Gastrocnemius medialis (tissue), 4 donors: ENCODE measurements around the gene UGT1A5.

Source experiments
- POLR2A ChIP-seq, 2 donors: fragments of 450-650 bp; IDR thresholded peaks; one replicate each; pipeline ENCODE4 v1.6.1; 2017; ENCODE audit warnings: antibody characterized with exemption in 2 of 2, mild to moderate bottlenecking in 2 of 2, moderate library complexity in 2 of 2
- TF ChIP-seq, protein P1 (sequence below), 5 experiments: fragments of 450-650 bp in 3 of 5; fragments of 200-600 bp in 2 of 5; sonication (generic) in 2 of 5; IDR thresholded peaks in 4 of 5; conservative IDR thresholded peaks in 1 of 5; 1 replicate in 4 of 5; 2 replicates in 1 of 5; pipeline ENCODE4 v1.5.1; 2016 to 2019; ENCODE audit warnings: antibody characterized with exemption in 5 of 5, mild to moderate bottlenecking in 3 of 5, moderate library complexity in 3 of 5

DNA sequence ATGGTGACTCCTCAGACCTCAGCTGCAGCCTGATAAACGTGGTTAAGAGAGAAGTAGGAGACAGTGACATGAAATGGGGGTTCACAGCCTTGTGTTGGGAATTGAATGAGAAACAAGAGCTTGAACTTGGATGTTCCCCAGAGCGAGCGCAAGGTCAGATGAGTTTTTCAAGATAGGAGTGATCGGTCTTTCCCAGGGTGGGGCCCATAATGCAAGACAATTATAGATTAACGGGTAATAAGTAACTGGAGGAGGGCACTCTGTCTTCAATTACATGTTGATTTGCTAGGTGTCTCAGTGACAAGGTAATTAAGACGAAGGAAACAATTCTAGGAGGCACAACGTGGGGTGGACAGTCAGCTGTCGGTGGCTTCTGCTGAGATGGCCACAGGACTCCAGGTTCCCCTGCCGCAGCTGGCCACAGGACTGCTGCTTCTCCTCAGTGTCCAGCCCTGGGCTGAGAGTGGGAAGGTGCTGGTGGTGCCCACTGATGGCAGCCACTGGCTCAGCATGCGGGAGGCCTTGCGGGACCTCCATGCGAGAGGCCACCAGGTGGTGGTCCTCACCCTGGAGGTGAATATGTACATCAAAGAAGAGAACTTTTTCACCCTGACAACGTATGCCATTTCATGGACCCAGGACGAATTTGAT, at the start of gene UGT1A5:
- TF ChIP-seq, protein P1, sequence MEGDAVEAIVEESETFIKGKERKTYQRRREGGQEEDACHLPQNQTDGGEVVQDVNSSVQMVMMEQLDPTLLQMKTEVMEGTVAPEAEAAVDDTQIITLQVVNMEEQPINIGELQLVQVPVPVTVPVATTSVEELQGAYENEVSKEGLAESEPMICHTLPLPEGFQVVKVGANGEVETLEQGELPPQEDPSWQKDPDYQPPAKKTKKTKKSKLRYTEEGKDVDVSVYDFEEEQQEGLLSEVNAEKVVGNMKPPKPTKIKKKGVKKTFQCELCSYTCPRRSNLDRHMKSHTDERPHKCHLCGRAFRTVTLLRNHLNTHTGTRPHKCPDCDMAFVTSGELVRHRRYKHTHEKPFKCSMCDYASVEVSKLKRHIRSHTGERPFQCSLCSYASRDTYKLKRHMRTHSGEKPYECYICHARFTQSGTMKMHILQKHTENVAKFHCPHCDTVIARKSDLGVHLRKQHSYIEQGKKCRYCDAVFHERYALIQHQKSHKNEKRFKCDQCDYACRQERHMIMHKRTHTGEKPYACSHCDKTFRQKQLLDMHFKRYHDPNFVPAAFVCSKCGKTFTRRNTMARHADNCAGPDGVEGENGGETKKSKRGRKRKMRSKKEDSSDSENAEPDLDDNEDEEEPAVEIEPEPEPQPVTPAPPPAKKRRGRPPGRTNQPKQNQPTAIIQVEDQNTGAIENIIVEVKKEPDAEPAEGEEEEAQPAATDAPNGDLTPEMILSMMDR (IDR thresholded peaks at IDR 0.05 in 4 of 5, conservative IDR thresholded peaks at IDR 0.05 in 1 of 5) = no peak
- no peak for TF ChIP-seq POLR2A (IDR thresholded peaks at IDR 0.05)
